ENCODE results near the gene ALCAM.

DNA sequence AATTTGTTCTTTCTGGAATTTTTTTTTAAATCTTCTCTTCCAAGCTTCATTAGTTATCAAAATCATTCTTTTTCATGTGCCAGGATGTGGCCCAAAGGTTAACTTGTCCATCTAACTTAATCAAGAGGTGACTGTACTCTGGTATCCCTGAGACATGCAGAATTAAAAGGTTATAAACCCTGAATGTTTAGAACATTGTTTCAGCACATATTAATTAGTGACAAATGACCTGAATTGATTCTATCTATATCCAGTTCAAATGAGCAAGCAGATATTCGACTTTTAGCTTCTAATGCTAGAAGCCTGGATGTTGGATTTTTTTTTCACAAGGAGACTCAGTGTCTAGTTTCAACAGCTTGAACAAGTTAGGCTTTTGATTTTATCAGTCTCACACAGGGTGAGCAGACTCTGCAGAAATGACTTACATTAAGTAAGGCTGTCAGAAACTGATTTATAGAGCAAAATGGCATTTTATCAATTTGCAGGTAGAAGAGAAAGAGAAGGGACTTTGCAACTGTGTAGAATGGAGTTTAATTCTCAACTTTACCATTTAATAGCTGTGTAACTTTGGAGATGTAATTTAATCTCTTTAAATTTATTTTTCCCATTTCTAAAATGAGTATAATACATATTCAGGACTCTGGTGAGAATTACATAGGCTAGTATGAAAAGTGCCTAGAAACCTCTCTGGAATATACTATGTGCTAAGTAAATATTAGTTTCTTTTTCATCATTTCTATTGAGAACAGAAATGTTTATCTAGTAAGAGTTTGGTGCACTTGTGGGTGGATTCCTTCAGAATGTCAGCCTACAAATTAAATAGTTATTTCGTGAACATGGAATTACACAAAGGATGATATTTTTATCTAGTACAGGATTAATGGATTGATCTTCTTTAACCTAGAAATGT, 100.0 kb downstream of the ALCAM start:
- TF ChIP-seq, protein P1, sequence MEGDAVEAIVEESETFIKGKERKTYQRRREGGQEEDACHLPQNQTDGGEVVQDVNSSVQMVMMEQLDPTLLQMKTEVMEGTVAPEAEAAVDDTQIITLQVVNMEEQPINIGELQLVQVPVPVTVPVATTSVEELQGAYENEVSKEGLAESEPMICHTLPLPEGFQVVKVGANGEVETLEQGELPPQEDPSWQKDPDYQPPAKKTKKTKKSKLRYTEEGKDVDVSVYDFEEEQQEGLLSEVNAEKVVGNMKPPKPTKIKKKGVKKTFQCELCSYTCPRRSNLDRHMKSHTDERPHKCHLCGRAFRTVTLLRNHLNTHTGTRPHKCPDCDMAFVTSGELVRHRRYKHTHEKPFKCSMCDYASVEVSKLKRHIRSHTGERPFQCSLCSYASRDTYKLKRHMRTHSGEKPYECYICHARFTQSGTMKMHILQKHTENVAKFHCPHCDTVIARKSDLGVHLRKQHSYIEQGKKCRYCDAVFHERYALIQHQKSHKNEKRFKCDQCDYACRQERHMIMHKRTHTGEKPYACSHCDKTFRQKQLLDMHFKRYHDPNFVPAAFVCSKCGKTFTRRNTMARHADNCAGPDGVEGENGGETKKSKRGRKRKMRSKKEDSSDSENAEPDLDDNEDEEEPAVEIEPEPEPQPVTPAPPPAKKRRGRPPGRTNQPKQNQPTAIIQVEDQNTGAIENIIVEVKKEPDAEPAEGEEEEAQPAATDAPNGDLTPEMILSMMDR (IDR thresholded peaks at IDR 0.05) = no peak
- TF ChIP-seq POLR2A (IDR thresholded peaks at IDR 0.05) = no peak

Data from uterus (tissue), 2 donors.